GM20000 (cell line): Measurements from ENCODE around the gene ELMO1.

Experiments
- DNase-seq: peaks from one replicate; pipeline ENCODE4 v3.0.0; 2012; ENCODE audit warnings: low spot score
- TF ChIP-seq, protein P1 (sequence below): IDR thresholded peaks from 2 replicates; pipeline ENCODE4 v1.5.1; 2012; ENCODE audit warnings: mild to moderate bottlenecking, control low read depth; ENCODE audit errors: extremely low read depth, missing control alignments

Gene ELMO1

DNA sequence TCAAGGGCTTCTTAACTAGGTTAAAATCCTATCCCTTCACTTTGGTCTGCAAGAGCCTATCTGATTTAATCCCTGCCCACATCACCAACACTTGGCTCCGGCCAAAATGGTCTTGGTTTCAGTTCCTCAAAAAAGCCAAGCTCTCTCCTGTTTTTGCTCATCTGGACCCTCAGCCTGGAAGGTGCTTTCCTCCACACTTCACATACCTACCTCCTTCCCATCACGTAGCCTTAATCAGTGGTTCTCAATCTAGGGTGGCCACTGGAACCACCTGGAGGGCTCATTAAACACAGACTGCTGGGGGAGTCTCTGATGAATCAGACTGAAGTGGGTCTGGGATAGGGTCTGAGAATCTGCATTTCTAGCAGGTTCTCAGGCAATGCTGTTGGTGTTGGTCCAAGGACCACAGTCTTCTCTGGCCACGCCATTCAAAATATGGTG, 497.4 kb downstream of the ELMO1 start:
- TF ChIP-seq, protein P1, sequence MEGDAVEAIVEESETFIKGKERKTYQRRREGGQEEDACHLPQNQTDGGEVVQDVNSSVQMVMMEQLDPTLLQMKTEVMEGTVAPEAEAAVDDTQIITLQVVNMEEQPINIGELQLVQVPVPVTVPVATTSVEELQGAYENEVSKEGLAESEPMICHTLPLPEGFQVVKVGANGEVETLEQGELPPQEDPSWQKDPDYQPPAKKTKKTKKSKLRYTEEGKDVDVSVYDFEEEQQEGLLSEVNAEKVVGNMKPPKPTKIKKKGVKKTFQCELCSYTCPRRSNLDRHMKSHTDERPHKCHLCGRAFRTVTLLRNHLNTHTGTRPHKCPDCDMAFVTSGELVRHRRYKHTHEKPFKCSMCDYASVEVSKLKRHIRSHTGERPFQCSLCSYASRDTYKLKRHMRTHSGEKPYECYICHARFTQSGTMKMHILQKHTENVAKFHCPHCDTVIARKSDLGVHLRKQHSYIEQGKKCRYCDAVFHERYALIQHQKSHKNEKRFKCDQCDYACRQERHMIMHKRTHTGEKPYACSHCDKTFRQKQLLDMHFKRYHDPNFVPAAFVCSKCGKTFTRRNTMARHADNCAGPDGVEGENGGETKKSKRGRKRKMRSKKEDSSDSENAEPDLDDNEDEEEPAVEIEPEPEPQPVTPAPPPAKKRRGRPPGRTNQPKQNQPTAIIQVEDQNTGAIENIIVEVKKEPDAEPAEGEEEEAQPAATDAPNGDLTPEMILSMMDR: no peak
- DNase-seq: peak; percentile 68

DNA sequence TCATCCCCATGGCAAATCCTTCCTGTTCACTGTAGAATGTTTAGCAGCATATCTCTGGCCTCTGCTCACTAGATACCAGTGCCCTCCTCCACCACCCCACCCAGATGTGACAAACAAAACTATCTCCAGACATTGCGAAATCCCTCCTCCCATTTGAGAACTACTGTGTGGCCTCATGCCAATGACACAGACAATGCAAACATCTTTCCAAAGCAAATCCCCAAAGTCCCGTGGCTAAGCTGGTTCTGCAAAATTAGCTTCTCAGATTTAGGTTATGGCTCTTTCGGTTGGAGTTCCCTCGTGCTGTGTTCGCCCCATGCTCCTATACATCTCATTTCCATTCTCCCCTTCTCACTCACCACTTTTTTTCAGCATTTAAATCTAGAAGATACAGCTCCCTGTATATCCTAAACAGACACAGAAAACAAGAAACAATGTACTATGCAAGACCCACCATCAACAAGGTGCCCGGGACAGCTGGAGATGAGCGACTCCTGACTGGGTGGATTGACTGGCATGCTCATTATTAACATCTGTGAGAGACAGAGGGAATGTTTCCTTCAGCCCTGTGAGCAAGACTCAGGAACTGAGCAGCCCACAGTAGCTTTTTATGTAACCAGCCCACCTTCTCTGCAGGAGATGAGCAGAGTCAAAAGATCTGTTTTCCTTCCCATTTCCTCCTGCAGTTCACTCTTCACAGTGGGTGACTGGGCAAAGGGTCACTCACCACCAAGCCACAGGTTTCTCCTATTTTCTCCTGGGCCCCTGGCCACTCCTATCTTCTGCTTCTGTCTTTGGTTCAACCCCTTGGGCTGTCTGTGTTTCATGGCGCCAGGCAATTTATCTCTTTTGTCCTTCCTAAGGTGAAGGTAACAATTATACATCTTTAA, 498.7 kb downstream of the ELMO1 start:
- no peak for DNase-seq
- TF ChIP-seq, protein P1: no peak

DNA sequence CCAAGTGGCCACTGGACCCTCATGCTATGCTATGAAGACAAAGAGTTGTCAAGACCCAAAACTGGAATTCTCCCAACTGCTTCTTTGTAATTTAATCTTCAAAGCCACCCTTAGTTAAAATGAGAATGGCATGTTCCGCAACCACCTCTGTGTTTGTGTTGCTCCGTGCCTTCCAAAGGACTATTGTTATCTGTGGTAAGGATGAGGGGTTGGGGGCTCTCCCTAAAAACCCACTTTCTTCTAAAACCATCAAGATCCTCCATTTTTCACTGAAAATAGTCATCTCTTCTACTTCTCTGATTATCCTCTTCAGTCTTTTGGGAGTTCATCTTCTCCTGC, 502.3 kb downstream of the ELMO1 start:
- TF ChIP-seq, protein P1: no peak
- no peak for DNase-seq

DNA sequence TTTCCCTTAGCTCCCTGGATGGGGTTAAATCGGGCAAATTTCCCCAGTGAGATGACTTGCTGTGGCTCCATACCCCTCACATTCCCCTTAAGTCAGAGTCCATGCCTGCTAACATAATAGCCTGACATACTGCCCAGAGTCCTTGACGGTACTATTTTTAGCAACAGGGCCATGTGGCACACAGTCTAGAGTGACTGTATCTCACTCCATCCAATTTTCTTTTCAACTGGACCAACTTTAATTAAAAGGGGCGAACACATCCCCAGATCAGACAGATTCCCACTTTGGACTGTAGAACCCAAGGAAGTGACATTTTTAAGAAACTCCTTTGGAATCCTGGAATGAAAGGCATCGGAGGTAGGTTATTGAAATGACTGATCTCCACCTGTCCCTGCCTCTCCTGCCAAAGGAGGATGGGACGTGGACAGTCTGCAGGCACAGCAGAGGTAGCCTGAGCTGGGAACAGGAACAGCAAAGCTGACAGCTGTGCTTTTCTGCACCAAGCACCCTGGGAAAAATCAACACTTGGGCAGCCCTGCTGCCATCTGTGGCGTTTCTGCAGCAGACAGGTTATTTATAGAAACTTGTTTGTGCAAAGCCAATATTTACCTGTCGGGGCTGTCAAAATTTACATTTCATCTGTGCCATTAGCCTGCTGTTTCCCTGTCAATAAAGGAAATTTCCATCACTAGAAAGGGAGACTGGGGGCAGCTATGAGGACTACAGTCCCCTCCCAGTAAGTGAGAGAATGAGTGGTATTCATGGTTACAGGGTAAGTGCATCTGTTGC, 502.9 kb downstream of the ELMO1 start:
- TF ChIP-seq, protein P1: no peak
- no peak for DNase-seq

DNA sequence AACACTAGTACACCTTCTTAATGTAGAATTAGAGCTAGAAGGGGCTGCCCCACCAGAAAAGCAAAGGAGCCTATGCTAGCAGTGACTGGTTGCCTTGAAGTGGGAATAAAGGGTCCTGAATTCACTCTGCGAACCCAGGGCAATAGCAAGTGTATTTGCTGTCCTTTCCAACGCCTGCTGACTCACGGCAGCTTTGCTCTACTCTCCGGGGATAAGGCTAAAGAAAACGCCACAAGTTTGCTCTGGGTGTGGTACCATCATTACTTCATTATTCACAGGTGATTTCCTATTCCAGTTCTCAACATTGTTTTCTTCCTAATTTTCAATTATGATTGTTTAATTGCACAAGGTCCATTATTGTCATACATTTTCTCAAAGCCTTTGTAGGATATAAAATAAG, 503.8 kb downstream of the ELMO1 start:
- TF ChIP-seq, protein P1: no peak
- DNase-seq: no peak

DNA sequence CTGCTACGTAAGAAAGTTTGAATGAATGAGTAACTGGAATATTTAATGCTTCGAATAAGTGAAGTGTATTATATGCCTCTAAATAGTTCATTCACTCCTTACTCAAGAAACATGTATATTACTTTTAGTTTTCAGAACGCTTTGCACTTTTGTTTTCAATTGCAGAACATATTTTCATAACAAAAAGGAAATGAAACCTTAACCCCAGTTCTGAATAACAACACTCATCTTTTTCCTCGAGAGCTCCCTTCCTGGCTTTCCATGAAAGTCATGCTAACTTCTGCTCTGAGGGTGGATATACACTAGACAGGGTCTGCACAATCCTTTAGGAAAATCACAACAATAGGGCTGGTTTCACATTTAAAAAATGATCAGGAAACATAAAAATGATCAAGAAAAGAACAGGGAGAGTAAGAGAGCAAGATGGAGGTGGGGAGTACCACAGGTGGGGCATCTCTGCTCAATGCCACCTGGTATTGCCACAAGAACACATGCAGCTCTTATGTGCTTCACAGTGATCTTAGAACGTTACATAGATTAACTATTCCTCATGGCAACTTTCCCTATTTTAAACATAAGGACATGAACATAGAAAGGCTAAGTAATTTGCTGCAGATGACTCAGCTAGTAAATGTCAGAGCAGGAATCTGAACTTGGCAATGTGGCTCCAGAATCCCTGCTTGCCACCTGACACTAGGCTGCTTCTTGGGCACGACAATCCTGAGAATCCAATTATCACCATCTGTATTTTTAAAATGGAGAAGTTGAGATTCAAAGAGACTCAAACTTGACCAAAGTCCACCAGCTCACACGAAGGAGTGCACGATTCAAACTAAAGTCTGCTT, 504.9 kb downstream of the ELMO1 start:
- no peak for DNase-seq
- TF ChIP-seq, protein P1: no peak
